Osteocyte (in vitro differentiated cells): ENCODE measurements around the gene CDYL. TPM values are rescaled to one million over a fixed set of nuclear protein-coding genes. Genes with fewer than 3 reads are reported as not detected.

ENCODE experiments used
- DNase-seq: peaks from one replicate; pipeline ENCODE4 v3.0.0; 2021; ENCODE audit warnings: mixed read lengths; ENCODE audit not compliant: unreplicated experiment; ENCODE audit errors: extremely low spot score
- H3K27ac Mint-ChIP-seq: one replicate; pipeline ENCODE4 v1.8.0; 2021; ENCODE audit warnings: mild to moderate bottlenecking, mixed read lengths; ENCODE audit not compliant: unreplicated experiment
- H3K27me3 Mint-ChIP-seq: one replicate; pipeline ENCODE4 v1.8.0; 2021; ENCODE audit warnings: mixed read lengths; ENCODE audit not compliant: unreplicated experiment
- H3K36me3 Mint-ChIP-seq: one replicate; pipeline ENCODE4 v1.8.0; 2021; ENCODE audit warnings: mixed read lengths; ENCODE audit not compliant: unreplicated experiment
- H3K4me1 Mint-ChIP-seq: one replicate; pipeline ENCODE4 v1.8.0; 2021; ENCODE audit warnings: mixed read lengths; ENCODE audit not compliant: unreplicated experiment
- H3K4me3 Mint-ChIP-seq: one replicate; pipeline ENCODE4 v1.8.0; 2021; ENCODE audit warnings: mild to moderate bottlenecking, moderate library complexity, mixed read lengths; ENCODE audit not compliant: unreplicated experiment
- H3K9me3 Mint-ChIP-seq: one replicate; pipeline ENCODE4 v1.8.0; 2021; ENCODE audit warnings: mixed read lengths; ENCODE audit not compliant: unreplicated experiment
- total RNA-seq: library from RNA; stranded (reverse); gene quantifications from 2 replicates; pipeline ENCODE4 v1.2.1, GENCODE V29; 2021
- TF ChIP-seq, protein P1 (sequence below): fragments of 200-600 bp; sonication (generic); IDR thresholded peaks from 2 replicates; pipeline ENCODE4 v1.5.0; 2021; ENCODE audit warnings: antibody characterized with exemption, mild to moderate bottlenecking, moderate library complexity

CDYL gene
- total RNA-seq, 1 donor from 2014 or later: 39.8 TPM

- Mint-ChIP-seq H3K36me3 (no peaks in the 10 kb centered on the region), H3K27ac (no peak overlapping the region), H3K4me1 (peaks cover 20% of the 10 kb centered on the region), H3K27me3 (peaks cover 5% of the 10 kb centered on the region), H3K4me3 (no peak overlapping the region), H3K9me3 (peaks cover 7% of the 10 kb centered on the region)
- TF ChIP-seq, protein P1, sequence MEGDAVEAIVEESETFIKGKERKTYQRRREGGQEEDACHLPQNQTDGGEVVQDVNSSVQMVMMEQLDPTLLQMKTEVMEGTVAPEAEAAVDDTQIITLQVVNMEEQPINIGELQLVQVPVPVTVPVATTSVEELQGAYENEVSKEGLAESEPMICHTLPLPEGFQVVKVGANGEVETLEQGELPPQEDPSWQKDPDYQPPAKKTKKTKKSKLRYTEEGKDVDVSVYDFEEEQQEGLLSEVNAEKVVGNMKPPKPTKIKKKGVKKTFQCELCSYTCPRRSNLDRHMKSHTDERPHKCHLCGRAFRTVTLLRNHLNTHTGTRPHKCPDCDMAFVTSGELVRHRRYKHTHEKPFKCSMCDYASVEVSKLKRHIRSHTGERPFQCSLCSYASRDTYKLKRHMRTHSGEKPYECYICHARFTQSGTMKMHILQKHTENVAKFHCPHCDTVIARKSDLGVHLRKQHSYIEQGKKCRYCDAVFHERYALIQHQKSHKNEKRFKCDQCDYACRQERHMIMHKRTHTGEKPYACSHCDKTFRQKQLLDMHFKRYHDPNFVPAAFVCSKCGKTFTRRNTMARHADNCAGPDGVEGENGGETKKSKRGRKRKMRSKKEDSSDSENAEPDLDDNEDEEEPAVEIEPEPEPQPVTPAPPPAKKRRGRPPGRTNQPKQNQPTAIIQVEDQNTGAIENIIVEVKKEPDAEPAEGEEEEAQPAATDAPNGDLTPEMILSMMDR: no peak
- DNase-seq: no peak
These were observed 199.3 kb downstream of the CDYL start for GRCh38 chr6:4975506-4975905.

- TF ChIP-seq, protein P1: no peak
- H3K27me3 Mint-ChIP-seq: peaks cover 2% of the 10 kb centered on the region
- H3K9me3 Mint-ChIP-seq: peaks cover 7% of the 10 kb centered on the region
- H3K4me3 Mint-ChIP-seq: no peak overlapping the region
- H3K27ac Mint-ChIP-seq: no peak overlapping the region
- H3K36me3 Mint-ChIP-seq: no peaks in the 10 kb centered on the region
- no peak for DNase-seq
- peaks cover 18% of the 10 kb centered on the region for H3K4me1 Mint-ChIP-seq
These were observed 201.3 kb downstream of the CDYL start for GRCh38 chr6:4977468-4977867.

DNA sequence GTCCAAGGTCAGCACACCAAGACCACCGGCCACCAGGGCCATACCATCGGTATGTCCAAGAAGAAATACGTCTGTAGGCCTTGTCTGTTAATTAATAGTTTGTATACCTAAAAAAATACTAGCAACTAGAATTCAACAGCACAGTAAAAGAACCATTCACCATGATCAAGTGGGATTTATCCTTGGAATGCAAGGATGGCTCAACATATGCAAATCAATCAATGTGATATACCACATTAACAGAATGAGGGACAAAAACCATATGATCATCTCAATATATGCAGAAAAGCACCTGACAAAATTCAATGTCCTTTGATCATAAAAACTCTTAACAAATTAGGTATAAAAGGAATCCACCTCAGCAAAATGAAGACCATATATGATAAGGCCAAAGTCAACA lies 203.2 kb downstream of the CDYL start:
- Mint-ChIP-seq H3K4me1 (peaks cover 5% of the 10 kb centered on the region), H3K4me3 (no peak overlapping the region), H3K9me3 (peaks cover 7% of the 10 kb centered on the region), H3K27me3 (peaks cover 2% of the 10 kb centered on the region), H3K36me3 (no peaks in the 10 kb centered on the region), H3K27ac (no peak overlapping the region)
- DNase-seq: no peak
- TF ChIP-seq, protein P1: no peak

DNA sequence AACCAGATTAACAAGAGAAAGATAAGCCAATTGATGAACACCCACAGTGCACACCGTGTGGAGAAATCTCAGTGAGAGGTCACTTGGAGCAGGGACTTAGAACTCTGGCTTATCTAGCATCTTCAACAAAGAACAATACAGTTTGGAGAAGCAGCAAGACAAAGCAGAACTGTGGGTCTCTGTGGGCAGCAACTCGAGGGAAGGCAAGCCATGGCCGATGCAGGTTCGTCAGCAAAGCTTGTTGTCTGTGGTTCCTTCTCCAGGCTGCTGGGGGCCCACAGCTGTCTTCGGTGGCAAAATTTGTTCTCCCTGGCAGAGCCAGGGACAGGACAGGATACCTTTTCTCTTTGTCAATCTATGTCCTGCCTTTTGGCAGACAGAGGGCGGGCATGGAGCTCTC lies 205.6 kb downstream of the CDYL start:
- H3K4me1 Mint-ChIP-seq: no peaks in the 10 kb centered on the region
- H3K27ac Mint-ChIP-seq: no peak overlapping the region
- peaks cover 2% of the 10 kb centered on the region for H3K27me3 Mint-ChIP-seq
- H3K36me3 Mint-ChIP-seq: no peaks in the 10 kb centered on the region
- peaks cover 4% of the 10 kb centered on the region for H3K9me3 Mint-ChIP-seq
- DNase-seq: no peak
- TF ChIP-seq, protein P1: no peak
- no peak overlapping the region for H3K4me3 Mint-ChIP-seq

DNA sequence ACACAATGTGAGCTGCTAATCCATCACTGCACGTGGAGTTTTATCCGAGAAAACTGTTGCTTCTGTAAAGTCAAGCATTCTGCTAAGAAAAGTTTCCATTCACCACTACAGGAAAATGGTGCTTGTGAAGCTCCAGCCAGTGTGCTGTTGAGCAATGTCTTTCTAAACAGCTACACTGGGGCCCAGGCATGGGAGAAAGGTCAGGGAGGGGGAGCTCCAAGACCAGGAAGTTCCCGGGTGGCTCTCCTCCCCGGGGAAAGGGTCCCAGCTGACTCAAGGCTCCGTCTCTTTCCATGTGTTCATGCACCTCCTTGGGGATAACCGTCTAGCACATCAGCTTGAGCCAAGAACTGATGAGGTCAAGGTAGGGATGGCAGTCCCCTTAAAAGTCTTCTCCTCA lies 207.1 kb downstream of the CDYL start:
- Mint-ChIP-seq H3K36me3 (no peaks in the 10 kb centered on the region), H3K27ac (no peak overlapping the region), H3K4me3 (no peak overlapping the region), H3K4me1 (no peaks in the 10 kb centered on the region), H3K9me3 (peaks cover 8% of the 10 kb centered on the region), H3K27me3 (no peaks in the 10 kb centered on the region)
- DNase-seq: no peak
- TF ChIP-seq, protein P1: no peak
